ENCODE results near the gene UPB1.
A peak's percentile ranks its signal among the peaks of the same experiment; 100 is the strongest.
"Not testable (repeated sequence)": the region's sequence is repeated elsewhere in the genome, so short reads cannot be mapped to it uniquely, and the experiment has no call there.

UPB1 gene

GRCh38 chr22:24548812-24549211 is 53.7 kb downstream of the UPB1 start:
- no peak overlapping the region for H3K27ac ChIP-seq (ENCODE audit: low read depth, low read length, severe bottlenecking)
- WGBS, 2 experiments (ENCODE audit: insufficient coverage in 2 of 2): 97 to 100% methylated on average over 3 of the region's 4 CpGs
- H3K4me1 ChIP-seq (ENCODE audit: control insufficient read depth, insufficient read depth, low read length, poor library complexity, severe bottlenecking): peaks cover 12% of the 10 kb centered on the region
- H3K4me3 ChIP-seq (ENCODE audit: extremely low read depth, insufficient read depth, low read length, poor library complexity, severe bottlenecking): no peak overlapping the region
- H3K9me3 ChIP-seq (ENCODE audit: control insufficient read depth, low read length): no peaks in the 10 kb centered on the region
- H3K36me3 ChIP-seq (ENCODE audit: control insufficient read depth, insufficient read depth, low read length): peaks cover 62% of the 10 kb centered on the region

- Histone ChIP-seq H3K9me3 (ENCODE audit: control insufficient read depth, low read length) (no peaks in the 10 kb centered on the region), H3K27ac (ENCODE audit: low read depth, low read length, severe bottlenecking) (peak overlapping the region; percentile 49), H3K4me1 (ENCODE audit: control insufficient read depth, insufficient read depth, low read length, poor library complexity, severe bottlenecking) (peaks cover 15% of the 10 kb centered on the region), H3K36me3 (ENCODE audit: control insufficient read depth, insufficient read depth, low read length) (peaks cover 51% of the 10 kb centered on the region), H3K4me3 (ENCODE audit: extremely low read depth, insufficient read depth, low read length, poor library complexity, severe bottlenecking) (no peak overlapping the region)
- whole genome bisulfite sequencing, 2 experiments (ENCODE audit: insufficient coverage in 2 of 2): 90 to 95% methylated on average over 6 to 8 of the region's 8 CpGs
These were observed 55.1 kb downstream of the UPB1 start for GRCh38 chr22:24550028-24550901.

GRCh38 chr22:24550902-24551435 is 55.8 kb downstream of the UPB1 start:
- peaks cover 49% of the 10 kb centered on the region for H3K36me3 ChIP-seq (ENCODE audit: control insufficient read depth, insufficient read depth, low read length)
- 90 to 92% methylated on average over 6 of the region's 6 CpGs for WGBS, 2 experiments (ENCODE audit: insufficient coverage in 2 of 2)
- no peak overlapping the region for H3K27ac ChIP-seq (ENCODE audit: low read depth, low read length, severe bottlenecking)
- no peaks in the 10 kb centered on the region for H3K9me3 ChIP-seq (ENCODE audit: control insufficient read depth, low read length)
- peaks cover 15% of the 10 kb centered on the region for H3K4me1 ChIP-seq (ENCODE audit: control insufficient read depth, insufficient read depth, low read length, poor library complexity, severe bottlenecking)
- no peak overlapping the region for H3K4me3 ChIP-seq (ENCODE audit: extremely low read depth, insufficient read depth, low read length, poor library complexity, severe bottlenecking)

GRCh38 chr22:24552503-24553286 is 57.6 kb downstream of the UPB1 start:
- peaks cover 41% of the 10 kb centered on the region for H3K36me3 ChIP-seq (ENCODE audit: control insufficient read depth, insufficient read depth, low read length)
- 89 to 95% methylated on average over 7 to 10 of the region's 10 CpGs for WGBS, 2 experiments (ENCODE audit: insufficient coverage in 2 of 2)
- not testable (repeated sequence) for H3K27ac ChIP-seq (ENCODE audit: low read depth, low read length, severe bottlenecking); H3K4me3 ChIP-seq (ENCODE audit: extremely low read depth, insufficient read depth, low read length, poor library complexity, severe bottlenecking); H3K9me3 ChIP-seq (ENCODE audit: control insufficient read depth, low read length)
- H3K4me1 ChIP-seq (ENCODE audit: control insufficient read depth, insufficient read depth, low read length, poor library complexity, severe bottlenecking): peaks cover 24% of the 10 kb centered on the region

- 86 to 88% methylated on average over 6 to 7 of the region's 12 CpGs for WGBS, 2 experiments (ENCODE audit: insufficient coverage in 2 of 2)
- peaks cover 44% of the 10 kb centered on the region for H3K36me3 ChIP-seq (ENCODE audit: control insufficient read depth, insufficient read depth, low read length)
- peaks cover 24% of the 10 kb centered on the region for H3K4me1 ChIP-seq (ENCODE audit: control insufficient read depth, insufficient read depth, low read length, poor library complexity, severe bottlenecking)
- no peak overlapping the region for H3K27ac ChIP-seq (ENCODE audit: low read depth, low read length, severe bottlenecking)
- H3K4me3 ChIP-seq (ENCODE audit: extremely low read depth, insufficient read depth, low read length, poor library complexity, severe bottlenecking): peak overlapping the region; percentile 94
- H3K9me3 ChIP-seq (ENCODE audit: control insufficient read depth, low read length): no peaks in the 10 kb centered on the region
These were observed 58.6 kb downstream of the UPB1 start for GRCh38 chr22:24553597-24554312.

- peaks cover 24% of the 10 kb centered on the region for H3K4me1 ChIP-seq (ENCODE audit: control insufficient read depth, insufficient read depth, low read length, poor library complexity, severe bottlenecking)
- 1% methylated on average over 47 to 55 of the region's 64 CpGs for WGBS, 2 experiments (ENCODE audit: insufficient coverage in 2 of 2)
- peak within 1 kb of the TSS; percentile 91 for H3K27ac ChIP-seq (ENCODE audit: low read depth, low read length, severe bottlenecking)
- peaks cover 48% of the 10 kb centered on the region for H3K36me3 ChIP-seq (ENCODE audit: control insufficient read depth, insufficient read depth, low read length)
- H3K9me3 ChIP-seq (ENCODE audit: control insufficient read depth, low read length): no peaks in the 10 kb centered on the region
- peak within 1 kb of the TSS; percentile 94 for H3K4me3 ChIP-seq (ENCODE audit: extremely low read depth, insufficient read depth, low read length, poor library complexity, severe bottlenecking)
These were observed 59.4 kb downstream of the UPB1 start, which contains the start of gene GUCD1 for GRCh38 chr22:24554313-24555164. Gene GUCD1, minus strand, starts transcription at chr22:24555138. Its CDS starts 147 bp downstream, at chr22:24554991.

GRCh38 chr22:24555165-24556039 is 60.3 kb downstream of the UPB1 start, which contains the start of gene SNRPD3:
Gene SNRPD3, plus strand, starts transcription at chr22:24555999. Its CDS starts 1,676 bp downstream, at chr22:24557675.
- Histone ChIP-seq H3K36me3 (ENCODE audit: control insufficient read depth, insufficient read depth, low read length) (peaks cover 49% of the 10 kb centered on the region), H3K4me1 (ENCODE audit: control insufficient read depth, insufficient read depth, low read length, poor library complexity, severe bottlenecking) (peaks cover 24% of the 10 kb centered on the region), H3K4me3 (ENCODE audit: extremely low read depth, insufficient read depth, low read length, poor library complexity, severe bottlenecking) (peak within 1 kb of the TSS; percentile 94), H3K27ac (ENCODE audit: low read depth, low read length, severe bottlenecking) (peak within 1 kb of the TSS; percentile 91), H3K9me3 (ENCODE audit: control insufficient read depth, low read length) (no peaks in the 10 kb centered on the region)
- 0% methylated on average over 44 to 54 of the region's 59 CpGs for WGBS, 2 experiments (ENCODE audit: insufficient coverage in 2 of 2)

GRCh38 chr22:24559471-24559870 is 64.3 kb downstream of the UPB1 start:
- H3K27ac ChIP-seq (ENCODE audit: low read depth, low read length, severe bottlenecking): no peak overlapping the region
- peaks cover 70% of the 10 kb centered on the region for H3K36me3 ChIP-seq (ENCODE audit: control insufficient read depth, insufficient read depth, low read length)
- H3K4me1 ChIP-seq (ENCODE audit: control insufficient read depth, insufficient read depth, low read length, poor library complexity, severe bottlenecking): peaks cover 9% of the 10 kb centered on the region
- H3K4me3 ChIP-seq (ENCODE audit: extremely low read depth, insufficient read depth, low read length, poor library complexity, severe bottlenecking): no peak overlapping the region
- WGBS, 2 experiments (ENCODE audit: insufficient coverage in 2 of 2): 97 to 100% methylated on average over 3 to 4 of the region's 4 CpGs
- no peaks in the 10 kb centered on the region for H3K9me3 ChIP-seq (ENCODE audit: control insufficient read depth, low read length)

GRCh38 chr22:24563246-24563645 is 68.1 kb downstream of the UPB1 start:
- peaks cover 88% of the 10 kb centered on the region for H3K36me3 ChIP-seq (ENCODE audit: control insufficient read depth, insufficient read depth, low read length)
- no peak overlapping the region for H3K27ac ChIP-seq (ENCODE audit: low read depth, low read length, severe bottlenecking)
- no peaks in the 10 kb centered on the region for H3K4me1 ChIP-seq (ENCODE audit: control insufficient read depth, insufficient read depth, low read length, poor library complexity, severe bottlenecking)
- WGBS, 2 experiments (ENCODE audit: insufficient coverage in 2 of 2): 83 to 92% methylated on average over 1 to 2 of the region's 2 CpGs
- no peak overlapping the region for H3K4me3 ChIP-seq (ENCODE audit: extremely low read depth, insufficient read depth, low read length, poor library complexity, severe bottlenecking)
- no peaks in the 10 kb centered on the region for H3K9me3 ChIP-seq (ENCODE audit: control insufficient read depth, low read length)
